ENCODE data around the gene LCORL. TPM values are rescaled to one million over a fixed set of nuclear protein-coding genes. Genes with fewer than 3 reads are reported as not detected.

Gene LCORL
- total RNA-seq, 1 donor from 2014 or later = 21.3 TPM

DNA sequence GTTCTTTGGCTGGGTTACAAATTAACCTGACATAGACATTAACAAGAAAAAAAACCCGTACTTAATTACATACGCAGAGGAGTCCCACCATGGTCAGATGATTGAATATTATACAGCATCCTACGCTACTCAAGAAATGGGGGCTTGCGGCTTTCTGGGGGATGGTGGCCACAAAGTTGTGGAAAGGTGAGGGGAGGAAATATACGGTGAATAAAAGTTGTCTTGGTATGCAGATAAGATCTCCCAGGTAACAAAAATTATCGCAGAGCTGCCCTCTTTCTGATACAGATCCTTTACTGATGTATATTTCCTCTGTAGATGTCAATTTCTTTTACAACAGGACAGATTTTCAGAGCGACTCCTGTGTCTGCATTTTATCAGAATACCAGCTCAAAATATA lies 211.9 kb downstream of the LCORL start:
- Mint-ChIP-seq H3K4me1 (peaks cover 47% of the 10 kb centered on the region), H3K36me3 (peaks cover 2% of the 10 kb centered on the region), H3K9me3 (no peaks in the 10 kb centered on the region), H3K27ac (peak overlapping the region; percentile 100), H3K27me3 (ENCODE audit: low read depth) (no peaks in the 10 kb centered on the region), H3K4me3 (peak overlapping the region; percentile 94)
- TF ChIP-seq, protein P1, sequence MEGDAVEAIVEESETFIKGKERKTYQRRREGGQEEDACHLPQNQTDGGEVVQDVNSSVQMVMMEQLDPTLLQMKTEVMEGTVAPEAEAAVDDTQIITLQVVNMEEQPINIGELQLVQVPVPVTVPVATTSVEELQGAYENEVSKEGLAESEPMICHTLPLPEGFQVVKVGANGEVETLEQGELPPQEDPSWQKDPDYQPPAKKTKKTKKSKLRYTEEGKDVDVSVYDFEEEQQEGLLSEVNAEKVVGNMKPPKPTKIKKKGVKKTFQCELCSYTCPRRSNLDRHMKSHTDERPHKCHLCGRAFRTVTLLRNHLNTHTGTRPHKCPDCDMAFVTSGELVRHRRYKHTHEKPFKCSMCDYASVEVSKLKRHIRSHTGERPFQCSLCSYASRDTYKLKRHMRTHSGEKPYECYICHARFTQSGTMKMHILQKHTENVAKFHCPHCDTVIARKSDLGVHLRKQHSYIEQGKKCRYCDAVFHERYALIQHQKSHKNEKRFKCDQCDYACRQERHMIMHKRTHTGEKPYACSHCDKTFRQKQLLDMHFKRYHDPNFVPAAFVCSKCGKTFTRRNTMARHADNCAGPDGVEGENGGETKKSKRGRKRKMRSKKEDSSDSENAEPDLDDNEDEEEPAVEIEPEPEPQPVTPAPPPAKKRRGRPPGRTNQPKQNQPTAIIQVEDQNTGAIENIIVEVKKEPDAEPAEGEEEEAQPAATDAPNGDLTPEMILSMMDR (IDR thresholded peaks at IDR 0.05; ENCODE audit: unreplicated experiment) = no peak
- no peak for DNase-seq (ENCODE audit: low spot score in 2 of 2, unreplicated experiment in 2 of 2)

DNA sequence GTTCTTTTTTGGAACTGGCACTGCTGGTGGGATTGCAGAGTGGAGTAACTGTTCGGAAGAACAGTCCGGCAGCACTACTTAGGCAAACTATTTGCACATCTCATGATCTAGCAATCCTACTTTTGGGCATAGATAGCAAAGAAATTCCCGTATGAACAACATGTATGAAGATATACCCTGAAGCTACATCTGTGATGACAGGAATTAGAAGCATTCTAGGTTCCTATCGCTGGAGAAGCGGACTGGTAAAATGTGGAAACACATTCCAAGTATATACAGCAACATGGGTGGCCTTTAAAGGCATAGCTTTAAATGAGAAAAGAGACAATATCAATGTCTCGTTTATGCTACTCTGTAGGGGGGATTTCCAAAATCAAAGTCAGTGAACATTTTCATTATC lies 214.1 kb downstream of the LCORL start:
- no peaks in the 10 kb centered on the region for H3K27me3 Mint-ChIP-seq (ENCODE audit: low read depth)
- no peak for DNase-seq (ENCODE audit: low spot score in 2 of 2, unreplicated experiment in 2 of 2)
- peaks cover 41% of the 10 kb centered on the region for H3K4me1 Mint-ChIP-seq
- no peaks in the 10 kb centered on the region for H3K9me3 Mint-ChIP-seq
- H3K27ac Mint-ChIP-seq = peak overlapping the region; percentile 30
- H3K4me3 Mint-ChIP-seq = peak overlapping the region; percentile 59
- H3K36me3 Mint-ChIP-seq = peaks cover 13% of the 10 kb centered on the region
- TF ChIP-seq, protein P1 (IDR thresholded peaks at IDR 0.05; ENCODE audit: unreplicated experiment) = no peak

DNA sequence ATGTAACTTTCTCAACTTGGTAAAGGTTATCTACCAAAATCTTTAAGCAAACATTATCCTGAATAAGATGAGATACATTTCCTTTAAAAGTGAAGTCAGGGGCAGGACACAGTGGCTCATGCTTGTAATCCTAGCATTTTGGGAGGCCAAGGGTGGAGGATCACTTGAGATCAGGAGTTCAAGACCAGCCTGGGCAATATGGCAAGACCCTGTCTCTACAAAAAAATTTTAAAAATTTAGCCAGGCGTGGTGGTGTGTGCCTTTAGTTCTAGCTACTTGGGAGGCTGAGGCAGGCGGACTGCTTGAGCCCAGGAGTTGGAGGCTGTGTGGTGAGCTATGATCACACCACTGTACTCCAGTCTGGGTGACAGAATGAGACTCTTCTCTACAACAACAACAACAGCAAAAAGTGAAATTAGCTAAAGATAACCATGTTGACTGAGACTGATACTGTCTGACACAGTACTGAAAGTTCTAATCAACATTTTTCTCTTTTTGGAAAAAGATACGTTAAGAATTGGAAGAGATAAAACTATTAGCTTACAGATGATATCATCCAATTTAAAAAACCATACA lies 215.9 kb downstream of the LCORL start:
- Mint-ChIP-seq H3K9me3 (no peaks in the 10 kb centered on the region), H3K27ac (no peak overlapping the region), H3K4me3 (no peak overlapping the region), H3K36me3 (peaks cover 19% of the 10 kb centered on the region), H3K4me1 (peaks cover 31% of the 10 kb centered on the region), H3K27me3 (ENCODE audit: low read depth) (no peaks in the 10 kb centered on the region)
- no peak for DNase-seq (ENCODE audit: low spot score in 2 of 2, unreplicated experiment in 2 of 2)
- TF ChIP-seq, protein P1 (IDR thresholded peaks at IDR 0.05; ENCODE audit: unreplicated experiment) = no peak

- no peaks in the 10 kb centered on the region for H3K4me1 Mint-ChIP-seq
- H3K27me3 Mint-ChIP-seq (ENCODE audit: low read depth) = no peaks in the 10 kb centered on the region
- no peak for DNase-seq (ENCODE audit: low spot score in 2 of 2, unreplicated experiment in 2 of 2)
- no peak overlapping the region for H3K4me3 Mint-ChIP-seq
- TF ChIP-seq, protein P1 (IDR thresholded peaks at IDR 0.05; ENCODE audit: unreplicated experiment) = no peak
- peaks cover 24% of the 10 kb centered on the region for H3K36me3 Mint-ChIP-seq
- H3K9me3 Mint-ChIP-seq = no peaks in the 10 kb centered on the region
- H3K27ac Mint-ChIP-seq = no peak overlapping the region
These were observed 223.7 kb downstream of the LCORL start for GRCh38 chr4:17797808-17798207.

GRCh38 chr4:17794730-17795129 lies 226.8 kb downstream of the LCORL start:
- Mint-ChIP-seq H3K9me3 (no peaks in the 10 kb centered on the region), H3K27ac (no peak overlapping the region), H3K36me3 (peaks cover 20% of the 10 kb centered on the region), H3K4me1 (no peaks in the 10 kb centered on the region), H3K27me3 (ENCODE audit: low read depth) (no peaks in the 10 kb centered on the region), H3K4me3 (no peak overlapping the region)
- DNase-seq (ENCODE audit: low spot score in 2 of 2, unreplicated experiment in 2 of 2) = no peak
- TF ChIP-seq, protein P1 (IDR thresholded peaks at IDR 0.05; ENCODE audit: unreplicated experiment) = no peak

Other genes starting within 250 kb of the LCORL start
- gene FAM184B, start 240.1 kb downstream of the LCORL start, total RNA-seq = 0.04 TPM in 2 of 3 replicates, not detected in the other
- 78.8 to 91.0 TPM (median 84.8 TPM) in 3 replicates for gene DCAF16, start 211.0 kb downstream of the LCORL start, total RNA-seq
- 13.6 to 17.0 TPM (median 15.7 TPM) in 3 replicates for gene NCAPG, start 210.8 kb downstream of the LCORL start, total RNA-seq